ENCODE data around the gene GLB1L2. TPM values are rescaled to one million over a fixed set of nuclear protein-coding genes. Genes with fewer than 3 reads are reported as not detected.

GLB1L2 gene
- total and polyA plus RNA-seq, 2 of the 13 experiments (the other 11 are each of a cell fraction or from before 2014, with no cell fraction given), result 0.59 to 0.69 TPM

GRCh38 chr11:134402910-134403309 is 71.1 kb downstream of the GLB1L2 start:
- H3K4me3 ChIP-seq (replicated peaks in 1 of 3; ENCODE audit: insufficient read depth in 1 of 3, low read depth in 2 of 3, low read length in 3 of 3), result no peak overlapping the region
- no peak overlapping the region for H3K27ac ChIP-seq (ENCODE audit: extremely low read length, insufficient read depth, low read length)
- H3K9me3 ChIP-seq (ENCODE audit: low read length), result no peaks in the 10 kb centered on the region
- H3K79me2 ChIP-seq (ENCODE audit: insufficient read depth, low read length), result no peaks in the 10 kb centered on the region
- FAIRE-seq (no peak), DNase-seq (ENCODE audit: low spot score) (no peak), ATAC-seq (no peak)
- TF ChIP-seq ZBTB20 (CRISPR knock-in tag; IDR thresholded peaks at IDR 0.05; ENCODE audit: borderline replicate concordance, low read depth) (no peak), ZNF557 (CRISPR knock-in tag; IDR thresholded peaks at IDR 0.05) (no peak), PLRG1 (conservative IDR thresholded peaks at IDR 0.05) (no peak), ZC3H4 (CRISPR knock-in tag; IDR thresholded peaks at IDR 0.05; ENCODE audit: borderline replicate concordance) (no peak), ZBTB7B (CRISPR knock-in tag; IDR thresholded peaks at IDR 0.05) (no peak)
- no peak overlapping the region for H2AFZ ChIP-seq (ENCODE audit: low read length)
- intact Hi-C loops (cut with micrococcal nuclease; ENCODE audit: unreplicated experiment), result no loop called here
- in situ Hi-C loops (cut with HindIII; ENCODE audit: extremely low pct_ligation_motif_present, low pct_unique_long_range_greater_than_20kb), result no loop called here
- BruUV-seq (replicated peaks), result no TSS peak
- H3K27me3 ChIP-seq (ENCODE audit: control insufficient read depth in 1 of 2, insufficient read depth in 2 of 2, low read length in 2 of 2), result peaks cover 5 to 58% of the 10 kb centered on the region in 2 experiments; a peak in 4 of 5 replicates
- no peak overlapping the region for H3K9ac ChIP-seq (ENCODE audit: insufficient read depth, low read depth, low read length)
- H3K4me2 ChIP-seq (ENCODE audit: low read depth, low read length), result no peak overlapping the region
- CTCF ChIA-PET (ENCODE audit: low intra/inter-chr PET ratio, low total read pairs), result no interaction called here
- H3K4me1 ChIP-seq (ENCODE audit: insufficient read depth, low read length), result no peaks in the 10 kb centered on the region
- 3% methylated on average over 6 of the region's 12 CpGs for WGBS (ENCODE audit: low lambda C conversion rate)
- POLR2A ChIA-PET, result no interaction called here
- H4K20me1 ChIP-seq (ENCODE audit: insufficient read depth, low read length), result no peaks in the 10 kb centered on the region
- no peaks in the 10 kb centered on the region for H3K36me3 ChIP-seq (replicated peaks in 1 of 2; ENCODE audit: control insufficient read depth in 1 of 2, insufficient read depth in 2 of 2, low read length in 2 of 2)

- FAIRE-seq, result no peak
- Histone ChIP-seq H4K20me1 (ENCODE audit: insufficient read depth, low read length) (no peaks in the 10 kb centered on the region), H3K36me3 (replicated peaks in 1 of 2; ENCODE audit: control insufficient read depth in 1 of 2, insufficient read depth in 2 of 2, low read length in 2 of 2) (no peaks in the 10 kb centered on the region), H2AFZ (ENCODE audit: low read length) (no peak overlapping the region), H3K4me2 (ENCODE audit: low read depth, low read length) (no peak overlapping the region), H3K4me1 (ENCODE audit: insufficient read depth, low read length) (no peaks in the 10 kb centered on the region), H3K9me3 (ENCODE audit: low read length) (no peaks in the 10 kb centered on the region), H3K79me2 (ENCODE audit: insufficient read depth, low read length) (no peaks in the 10 kb centered on the region), H3K4me3 (replicated peaks in 1 of 3; ENCODE audit: insufficient read depth in 1 of 3, low read depth in 2 of 3, low read length in 3 of 3) (no peak overlapping the region), H3K27ac (ENCODE audit: extremely low read length, insufficient read depth, low read length) (no peak overlapping the region), H3K9ac (ENCODE audit: insufficient read depth, low read depth, low read length) (no peak overlapping the region), H3K27me3 (ENCODE audit: control insufficient read depth in 1 of 2, insufficient read depth in 2 of 2, low read length in 2 of 2) (peaks cover 3 to 44% of the 10 kb centered on the region in 2 experiments; a peak in 4 of 5 replicates)
- peak; percentile 28; the same call in 2 of the 3 replicates for ATAC-seq
- in situ Hi-C loops (cut with HindIII; ENCODE audit: extremely low pct_ligation_motif_present, low pct_unique_long_range_greater_than_20kb) (no loop called here), intact Hi-C loops (cut with micrococcal nuclease; ENCODE audit: unreplicated experiment) (no loop called here)
- no TSS peak for BruUV-seq (replicated peaks)
- ChIA-PET CTCF (ENCODE audit: low intra/inter-chr PET ratio, low total read pairs) (no interaction called here), POLR2A (no interaction called here)
- 16% methylated on average over 11 of the region's 30 CpGs for WGBS (ENCODE audit: low lambda C conversion rate)
- no peak for DNase-seq (ENCODE audit: low spot score)
- TF ChIP-seq ZNF235 (CRISPR knock-in tag; IDR thresholded peaks at IDR 0.05; ENCODE audit: borderline replicate concordance) (no peak), FOXO4 (CRISPR knock-in tag; conservative IDR thresholded peaks at IDR 0.05) (no peak), ZBTB26 (CRISPR knock-in tag; IDR thresholded peaks at IDR 0.05; ENCODE audit: borderline replicate concordance) (no peak), BRF2 (CRISPR knock-in tag; IDR thresholded peaks at IDR 0.05) (no peak), ZNF672 (CRISPR knock-in tag; IDR thresholded peaks at IDR 0.05) (no peak), PHF21A (CRISPR knock-in tag; IDR thresholded peaks at IDR 0.05) (no peak), NR2F2 (IDR thresholded peaks at IDR 0.05; ENCODE audit: borderline replicate concordance, low read depth) (no peak), ZC3H4 (CRISPR knock-in tag; IDR thresholded peaks at IDR 0.05; ENCODE audit: borderline replicate concordance) (no peak), NCOA2 (CRISPR knock-in tag; IDR thresholded peaks at IDR 0.05) (no peak), CHD2 (IDR thresholded peaks at IDR 0.05; ENCODE audit: low read depth, low read length) (no peak)
These were observed 73.0 kb downstream of the GLB1L2 start for GRCh38 chr11:134404575-134405341.
